ENCODE measurements around the gene MTG1.
"Not testable (repeated sequence)": the region's sequence is repeated elsewhere in the genome, so short reads cannot be mapped to it uniquely, and the experiment has no call there.

MTG1 gene

GRCh38 chr10:133383551-133383950, 10.4 kb upstream of the MTG1 start:
- DNase-seq (ENCODE audit: insufficient read length) (no peak), FAIRE-seq (no peak)
- no peak for TF ChIP-seq TAF1 (IDR thresholded peaks at IDR 0.05; ENCODE audit: borderline replicate concordance, low read depth, low read length)
- no peak for TF ChIP-seq POLR2A (IDR thresholded peaks at IDR 0.05; ENCODE audit: low read depth, low read length)
- TF ChIP-seq POLR2AphosphoS5 (IDR thresholded peaks at IDR 0.05; ENCODE audit: low read depth, low read length), result no peak

- no peak for DNase-seq (ENCODE audit: insufficient read length)
- no peak for TF ChIP-seq TAF1 (IDR thresholded peaks at IDR 0.05; ENCODE audit: borderline replicate concordance, low read depth, low read length)
- TF ChIP-seq POLR2AphosphoS5 (IDR thresholded peaks at IDR 0.05; ENCODE audit: low read depth, low read length), result no peak
- FAIRE-seq, result no peak
Measured at GRCh38 chr10:133384071-133384470, 9.9 kb upstream of the MTG1 start.

GRCh38 chr10:133385214-133385613, 8.7 kb upstream of the MTG1 start:
- TF ChIP-seq POLR2A (IDR thresholded peaks at IDR 0.05; ENCODE audit: low read depth, low read length), result no peak
- TF ChIP-seq TAF1 (IDR thresholded peaks at IDR 0.05; ENCODE audit: borderline replicate concordance, low read depth, low read length), result no peak
- no peak for TF ChIP-seq POLR2AphosphoS5 (IDR thresholded peaks at IDR 0.05; ENCODE audit: low read depth, low read length)
- DNase-seq (ENCODE audit: insufficient read length) (no peak), FAIRE-seq (no peak)

- DNase-seq (ENCODE audit: insufficient read length), result not testable (repeated sequence)
Measured at GRCh38 chr10:133386951-133387350, 7.0 kb upstream of the MTG1 start.

GRCh38 chr10:133388236-133388972, 5.6 kb upstream of the MTG1 start:
- FAIRE-seq, result no peak
- no peak; the same call in 1 of the 2 replicates for TF ChIP-seq POLR2AphosphoS5 (IDR thresholded peaks at IDR 0.05; ENCODE audit: low read depth, low read length)
- no peak for TF ChIP-seq POLR2A (IDR thresholded peaks at IDR 0.05; ENCODE audit: low read depth, low read length)
- TF ChIP-seq TAF1 (IDR thresholded peaks at IDR 0.05; ENCODE audit: borderline replicate concordance, low read depth, low read length), result no peak
- DNase-seq (ENCODE audit: insufficient read length), result no peak

More at GRCh38 chr10:133386951-133387350, 7.0 kb upstream of the MTG1 start:
- not testable (repeated sequence) for FAIRE-seq

- FAIRE-seq (peak; percentile 97), DNase-seq (ENCODE audit: insufficient read length) (peak; percentile 73)
- TF ChIP-seq POLR2AphosphoS5 (IDR thresholded peaks at IDR 0.05; ENCODE audit: low read depth, low read length) (no peak; the same call in none of the 2 replicates), TAF1 (IDR thresholded peaks at IDR 0.05; ENCODE audit: borderline replicate concordance, low read depth, low read length) (peak; percentile 47; the same call in 1 of the 2 replicates), POLR2A (IDR thresholded peaks at IDR 0.05; ENCODE audit: low read depth, low read length) (peak; percentile 76)
Measured at GRCh38 chr10:133388973-133389818, 4.8 kb upstream of the MTG1 start.

GRCh38 chr10:133390597-133391248, 3.2 kb upstream of the MTG1 start:
- no peak for TF ChIP-seq TAF1 (IDR thresholded peaks at IDR 0.05; ENCODE audit: borderline replicate concordance, low read depth, low read length)
- no peak for TF ChIP-seq POLR2AphosphoS5 (IDR thresholded peaks at IDR 0.05; ENCODE audit: low read depth, low read length)
- no peak for TF ChIP-seq POLR2A (IDR thresholded peaks at IDR 0.05; ENCODE audit: low read depth, low read length)
- FAIRE-seq, result peak; percentile 77
- DNase-seq (ENCODE audit: insufficient read length), result no peak

GRCh38 chr10:133391249-133391635, 2.7 kb upstream of the MTG1 start:
- TF ChIP-seq POLR2A (IDR thresholded peaks at IDR 0.05; ENCODE audit: low read depth, low read length) (no peak), POLR2AphosphoS5 (IDR thresholded peaks at IDR 0.05; ENCODE audit: low read depth, low read length) (no peak), TAF1 (IDR thresholded peaks at IDR 0.05; ENCODE audit: borderline replicate concordance, low read depth, low read length) (no peak)
- FAIRE-seq, result no peak
- DNase-seq (ENCODE audit: insufficient read length), result no peak

GRCh38 chr10:133391761-133392518, 2.0 kb upstream of the MTG1 start:
- TF ChIP-seq POLR2A (IDR thresholded peaks at IDR 0.05; ENCODE audit: low read depth, low read length), result no peak
- TF ChIP-seq POLR2AphosphoS5 (IDR thresholded peaks at IDR 0.05; ENCODE audit: low read depth, low read length), result no peak
- TF ChIP-seq TAF1 (IDR thresholded peaks at IDR 0.05; ENCODE audit: borderline replicate concordance, low read depth, low read length), result no peak
- FAIRE-seq (no peak), DNase-seq (ENCODE audit: insufficient read length) (no peak)

GRCh38 chr10:133393401-133394063, 425 bp upstream of the MTG1 start:
- DNase-seq (ENCODE audit: insufficient read length), result no peak
- peak; percentile 99 for FAIRE-seq
- TF ChIP-seq POLR2AphosphoS5 (IDR thresholded peaks at IDR 0.05; ENCODE audit: low read depth, low read length), result no peak
- no peak for TF ChIP-seq TAF1 (IDR thresholded peaks at IDR 0.05; ENCODE audit: borderline replicate concordance, low read depth, low read length)
- no peak for TF ChIP-seq POLR2A (IDR thresholded peaks at IDR 0.05; ENCODE audit: low read depth, low read length)

Measured in GM12892 (cell line).